PC-9 (cell line): ENCODE measurements around the gene NMRAL1.

ENCODE experiments used
- CTCF ChIP-seq: fragments of 200-600 bp; sonication (generic); conservative IDR thresholded peaks from 2 replicates; pipeline ENCODE4 v1.6.1; 2017; ENCODE audit warnings: mixed run types, antibody characterized with exemption, mild to moderate bottlenecking, moderate library complexity
- EZH2 ChIP-seq: fragments of 200-600 bp; sonication (generic); IDR thresholded peaks from 2 replicates; pipeline ENCODE4 v1.8.0; 2017; ENCODE audit warnings: antibody characterized with exemption, low read depth

GRCh38 chr16:4433228-4433627, 41.2 kb downstream of the NMRAL1 start:
- no peak for TF ChIP-seq EZH2
- no peak for TF ChIP-seq CTCF
